HCT116 (cell line): ENCODE data around the gene ZER1.

Source experiments
- ELF1 ChIP-seq: IDR thresholded peaks from 2 replicates; pipeline ENCODE4 v1.6.1; 2012; ENCODE audit warnings: low read depth, borderline replicate concordance
- REST ChIP-seq: IDR thresholded peaks from 2 replicates; pipeline ENCODE4 v1.6.1; 2012; ENCODE audit warnings: low read depth
- TF ChIP-seq, protein P1 (sequence below), 3 experiments: fragments of 200-600 bp in 1 of 3; sonication (generic) in 1 of 3; IDR thresholded peaks in 2 of 3; conservative IDR thresholded peaks in 1 of 3; 2 replicates each; pipeline ENCODE4 v1.5.1; 2012 to 2017; ENCODE audit warnings: low read depth in 2 of 3, low read length in 2 of 3, antibody characterized with exemption in 1 of 3, borderline replicate concordance in 1 of 3, control low read depth in 1 of 3, mild to moderate bottlenecking in 1 of 3, mixed read lengths in 1 of 3, mixed run types in 1 of 3, moderate library complexity in 1 of 3; ENCODE audit not compliant: insufficient read depth in 1 of 3

DNA sequence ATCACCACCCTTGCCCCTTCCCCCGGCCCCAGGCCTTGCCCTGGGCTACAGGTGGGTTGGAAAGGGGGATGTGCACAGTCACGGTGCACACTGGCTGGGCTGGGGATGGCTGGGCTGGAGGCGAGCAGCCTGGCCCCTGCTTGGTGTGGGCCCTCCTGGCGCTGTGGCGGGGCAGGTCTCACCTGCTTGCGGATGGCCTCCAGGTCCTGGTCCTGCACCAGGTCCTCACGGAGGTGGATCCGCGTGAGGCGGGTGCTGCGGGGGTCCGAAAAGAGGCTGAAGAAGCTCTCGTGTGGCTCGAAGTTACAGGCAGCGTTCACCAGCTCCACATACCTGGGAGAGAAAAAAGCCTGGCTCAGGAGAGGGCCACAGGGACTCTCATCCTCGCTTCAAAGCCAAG, 18.1 kb downstream of the ZER1 start:
- TF ChIP-seq, protein P1, sequence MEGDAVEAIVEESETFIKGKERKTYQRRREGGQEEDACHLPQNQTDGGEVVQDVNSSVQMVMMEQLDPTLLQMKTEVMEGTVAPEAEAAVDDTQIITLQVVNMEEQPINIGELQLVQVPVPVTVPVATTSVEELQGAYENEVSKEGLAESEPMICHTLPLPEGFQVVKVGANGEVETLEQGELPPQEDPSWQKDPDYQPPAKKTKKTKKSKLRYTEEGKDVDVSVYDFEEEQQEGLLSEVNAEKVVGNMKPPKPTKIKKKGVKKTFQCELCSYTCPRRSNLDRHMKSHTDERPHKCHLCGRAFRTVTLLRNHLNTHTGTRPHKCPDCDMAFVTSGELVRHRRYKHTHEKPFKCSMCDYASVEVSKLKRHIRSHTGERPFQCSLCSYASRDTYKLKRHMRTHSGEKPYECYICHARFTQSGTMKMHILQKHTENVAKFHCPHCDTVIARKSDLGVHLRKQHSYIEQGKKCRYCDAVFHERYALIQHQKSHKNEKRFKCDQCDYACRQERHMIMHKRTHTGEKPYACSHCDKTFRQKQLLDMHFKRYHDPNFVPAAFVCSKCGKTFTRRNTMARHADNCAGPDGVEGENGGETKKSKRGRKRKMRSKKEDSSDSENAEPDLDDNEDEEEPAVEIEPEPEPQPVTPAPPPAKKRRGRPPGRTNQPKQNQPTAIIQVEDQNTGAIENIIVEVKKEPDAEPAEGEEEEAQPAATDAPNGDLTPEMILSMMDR (IDR thresholded peaks at IDR 0.05 in 2 of 3, conservative IDR thresholded peaks at IDR 0.05 in 1 of 3; ENCODE audit: borderline replicate concordance in 1 of 3, insufficient read depth in 1 of 3, low read depth in 2 of 3, low read length in 2 of 3): no peak
- TF ChIP-seq REST (no peak), ELF1 (no peak)
